Keratinocyte (primary cell): Measurements from ENCODE around the gene TLR9.

ENCODE experiments used
- EZH2 ChIP-seq: IDR thresholded peaks from one replicate; pipeline ENCODE4 v1.6.1; 2012; ENCODE audit warnings: inconsistent platforms, mild to moderate bottlenecking, low read length, moderate library complexity
- TF ChIP-seq, protein P1 (sequence below), 3 experiments: IDR thresholded peaks in 1 of 3; conservative IDR thresholded peaks in 1 of 3; optimal IDR thresholded peaks in 1 of 3; 2 replicates in 2 of 3; 3 replicates in 1 of 3; pipeline versions ENCODE3 to v1.5.1; 2011; ENCODE audit warnings: low read length in 3 of 3, mild to moderate bottlenecking in 3 of 3, moderate library complexity in 2 of 3, control low read depth in 1 of 3, inconsistent platforms in 1 of 3; ENCODE audit not compliant: insufficient read depth in 2 of 3; ENCODE audit errors: extremely low read depth in 1 of 3

DNA sequence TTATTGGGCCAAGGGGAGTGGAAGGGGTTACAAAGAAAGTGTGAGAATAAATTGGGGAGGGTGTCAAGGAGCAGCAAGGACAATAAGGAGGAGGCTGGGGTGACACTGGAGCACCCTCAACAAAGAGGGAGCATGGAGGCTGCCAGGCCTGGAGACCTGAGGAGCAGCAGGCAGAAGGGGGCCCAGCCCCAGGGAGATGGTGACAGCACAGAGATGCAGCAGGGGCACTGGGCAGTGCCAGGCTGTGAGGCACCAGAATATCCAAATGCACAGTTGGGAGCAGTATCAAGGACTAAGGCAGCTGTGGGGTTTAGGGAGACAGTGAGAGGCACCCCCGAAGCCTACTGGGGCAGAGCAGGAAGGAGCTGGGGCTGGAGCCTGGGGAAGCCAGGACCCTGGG is 46.9 kb downstream of the TLR9 start:
- TF ChIP-seq, protein P1, sequence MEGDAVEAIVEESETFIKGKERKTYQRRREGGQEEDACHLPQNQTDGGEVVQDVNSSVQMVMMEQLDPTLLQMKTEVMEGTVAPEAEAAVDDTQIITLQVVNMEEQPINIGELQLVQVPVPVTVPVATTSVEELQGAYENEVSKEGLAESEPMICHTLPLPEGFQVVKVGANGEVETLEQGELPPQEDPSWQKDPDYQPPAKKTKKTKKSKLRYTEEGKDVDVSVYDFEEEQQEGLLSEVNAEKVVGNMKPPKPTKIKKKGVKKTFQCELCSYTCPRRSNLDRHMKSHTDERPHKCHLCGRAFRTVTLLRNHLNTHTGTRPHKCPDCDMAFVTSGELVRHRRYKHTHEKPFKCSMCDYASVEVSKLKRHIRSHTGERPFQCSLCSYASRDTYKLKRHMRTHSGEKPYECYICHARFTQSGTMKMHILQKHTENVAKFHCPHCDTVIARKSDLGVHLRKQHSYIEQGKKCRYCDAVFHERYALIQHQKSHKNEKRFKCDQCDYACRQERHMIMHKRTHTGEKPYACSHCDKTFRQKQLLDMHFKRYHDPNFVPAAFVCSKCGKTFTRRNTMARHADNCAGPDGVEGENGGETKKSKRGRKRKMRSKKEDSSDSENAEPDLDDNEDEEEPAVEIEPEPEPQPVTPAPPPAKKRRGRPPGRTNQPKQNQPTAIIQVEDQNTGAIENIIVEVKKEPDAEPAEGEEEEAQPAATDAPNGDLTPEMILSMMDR (optimal IDR thresholded peaks at IDR 0.05 in 1 of 3, IDR thresholded peaks at IDR 0.05 in 1 of 3, conservative IDR thresholded peaks at IDR 0.05 in 1 of 3; ENCODE audit: extremely low read depth in 1 of 3, insufficient read depth in 2 of 3, low read length in 3 of 3) = no peak
- no peak for TF ChIP-seq EZH2
